GM23248 (cell line): ENCODE measurements around the gene PNPLA3. TPM values are rescaled to one million over a fixed set of nuclear protein-coding genes. Genes with fewer than 3 reads are reported as not detected.

Source experiments
- DNase-seq: peaks from one replicate; pipeline ENCODE4 v3.0.0-alpha.2; 2015
- H2AFZ ChIP-seq: fragments of 200-600 bp; sonication (generic); 2 replicates; pipeline ENCODE4 v1.6.1; 2016; ENCODE audit warnings: antibody characterized with exemption
- H3F3A ChIP-seq: fragments of 200-600 bp; sonication (generic); 2 replicates; pipeline ENCODE4 v1.6.1; 2016; ENCODE audit warnings: mild to moderate bottlenecking, antibody characterized with exemption, mixed run types; ENCODE audit not compliant: insufficient read depth
- H3K27ac ChIP-seq: fragments of 200-600 bp; sonication (generic); 2 replicates; pipeline ENCODE4 v1.5.1; 2016; ENCODE audit warnings: mild to moderate bottlenecking
- H3K27me3 ChIP-seq: fragments of 200-600 bp; sonication (generic); replicated peaks from 2 replicates; pipeline ENCODE4 v1.6.1; 2016; ENCODE audit warnings: mild to moderate bottlenecking; ENCODE audit not compliant: insufficient read depth
- H3K36me3 ChIP-seq: fragments of 200-600 bp; sonication (generic); 2 replicates; pipeline ENCODE4 v1.6.1; 2016; ENCODE audit warnings: low read depth, mild to moderate bottlenecking
- H3K4me1 ChIP-seq: fragments of 200-600 bp; sonication (generic); 2 replicates; pipeline ENCODE4 v1.6.1; 2016; ENCODE audit warnings: mild to moderate bottlenecking; ENCODE audit not compliant: insufficient read depth
- H3K4me2 ChIP-seq: fragments of 200-600 bp; sonication (generic); one replicate; pipeline ENCODE4 v1.6.1; 2016; ENCODE audit warnings: mild to moderate bottlenecking; ENCODE audit not compliant: unreplicated experiment
- H3K4me3 ChIP-seq: fragments of 200-600 bp; sonication (generic); 2 replicates; pipeline ENCODE4 v1.5.1; 2016; ENCODE audit warnings: mild to moderate bottlenecking
- H3K79me2 ChIP-seq: fragments of 200-600 bp; sonication (generic); 2 replicates; pipeline ENCODE4 v1.6.1; 2016; ENCODE audit warnings: mild to moderate bottlenecking; ENCODE audit not compliant: insufficient read depth
- H3K9ac ChIP-seq: fragments of 200-600 bp; sonication (generic); 2 replicates; pipeline ENCODE4 v1.6.1; 2016; ENCODE audit warnings: mild to moderate bottlenecking
- H3K9me2 ChIP-seq: fragments of 200-600 bp; sonication (generic); 2 replicates; pipeline ENCODE4 v1.6.1; 2016; ENCODE audit warnings: mixed run types, mild to moderate bottlenecking, moderate library complexity; ENCODE audit not compliant: insufficient read depth
- H3K9me3 ChIP-seq: fragments of 200-600 bp; sonication (generic); one replicate; pipeline ENCODE4 v1.6.1; 2017; ENCODE audit warnings: low read depth
- H4K20me1 ChIP-seq: fragments of 200-600 bp; sonication (generic); 2 replicates; pipeline ENCODE4 v1.6.0; 2016; ENCODE audit not compliant: insufficient read depth
- EZH2 ChIP-seq: fragments of 200-600 bp; sonication (generic); IDR thresholded peaks from 2 replicates; pipeline ENCODE4 v1.6.1; 2018; ENCODE audit warnings: antibody characterized with exemption, mild to moderate bottlenecking; ENCODE audit not compliant: insufficient read depth, poor library complexity, severe bottlenecking
- EZH2phosphoT487 ChIP-seq: fragments of 200-600 bp; sonication (generic); IDR thresholded peaks from 2 replicates; pipeline ENCODE4 v1.6.1; 2018; ENCODE audit warnings: antibody characterized with exemption, moderate library complexity, mild to moderate bottlenecking, low read depth; ENCODE audit not compliant: insufficient read depth
- WGBS, 2 experiments: methylation state at CpG; one replicate each; pipeline ENCODE4 v1.1.6; 2015 to 2017; ENCODE audit warnings: low lambda C conversion rate in 2 of 2, low coverage in 1 of 2; ENCODE audit errors: missing lambda C conversion rate in 2 of 2; 5-methylcytosine and 5-hydroxymethylcytosine counted together
- in situ Hi-C: fragments of 300-500 bp; cut with MboI; formaldehyde crosslinking; loops from 2 replicates; pipeline ENCODE4 v1.15.0; 2020
- polyA plus RNA-seq: library from polyadenylated mRNA; unstranded; fragments of >200 nt; fragmentation: Nextera tagmentation; extraction: Ambion mirVana; gene quantifications from 2 replicates; pipeline ENCODE4 v1.2.1, GENCODE V29; 2016
- total RNA-seq: library from RNA; depleted of rRNA; stranded (reverse); fragments of >200 nt; shearing (Covaris generic); gene quantifications from 2 replicates; pipeline ENCODE4 v1.2.3, GENCODE V29; 2014

Gene PNPLA3
- total and polyA plus RNA-seq, 2 experiments from 2014 or later: 0.54 to 1.4 TPM

GRCh38 chr22:43889201-43889859 is 34.3 kb upstream of the PNPLA3 start:
- in situ Hi-C loops: no loop called here
- Histone ChIP-seq H3K9me2 (no peaks in the 10 kb centered on the region), H3K4me1 (no peaks in the 10 kb centered on the region), H3K79me2 (no peaks in the 10 kb centered on the region), H3K9me3 (no peaks in the 10 kb centered on the region), H3K4me2 (no peak overlapping the region), H3K9ac (no peak overlapping the region), H2AFZ (no peak overlapping the region), H3K27me3 (peaks cover 27% of the 10 kb centered on the region), H4K20me1 (no peaks in the 10 kb centered on the region), H3K36me3 (no peaks in the 10 kb centered on the region), H3F3A (no peaks in the 10 kb centered on the region), H3K4me3 (no peak overlapping the region), H3K27ac (no peak overlapping the region)
- no peak for TF ChIP-seq EZH2phosphoT487
- no peak for TF ChIP-seq EZH2
- DNase-seq: no peak
- 49 to 57% methylated on average over 15 to 16 of the region's 16 CpGs for WGBS, 2 experiments

GRCh38 chr22:43889860-43890253 is 33.7 kb upstream of the PNPLA3 start:
- no peaks in the 10 kb centered on the region for H3F3A ChIP-seq
- no peak overlapping the region for H2AFZ ChIP-seq
- H3K9me3 ChIP-seq: no peaks in the 10 kb centered on the region
- H3K79me2 ChIP-seq: no peaks in the 10 kb centered on the region
- no peak overlapping the region for H3K27ac ChIP-seq
- peak; percentile 46 for DNase-seq
- H3K4me2 ChIP-seq: no peak overlapping the region
- no peaks in the 10 kb centered on the region for H3K9me2 ChIP-seq
- in situ Hi-C loops: no loop called here
- TF ChIP-seq EZH2phosphoT487 (no peak), EZH2 (no peak)
- no peak overlapping the region for H3K9ac ChIP-seq
- no peak overlapping the region for H3K4me3 ChIP-seq
- H3K36me3 ChIP-seq: no peaks in the 10 kb centered on the region
- 20 to 25% methylated on average over 3 to 4 of the region's 4 CpGs for WGBS, 2 experiments
- H4K20me1 ChIP-seq: no peaks in the 10 kb centered on the region
- no peaks in the 10 kb centered on the region for H3K4me1 ChIP-seq
- H3K27me3 ChIP-seq: peaks cover 27% of the 10 kb centered on the region

- in situ Hi-C loops: no loop called here
- H3K9me2 ChIP-seq: no peaks in the 10 kb centered on the region
- peaks cover 27% of the 10 kb centered on the region for H3K27me3 ChIP-seq
- no peak overlapping the region for H3K27ac ChIP-seq
- no peaks in the 10 kb centered on the region for H3K4me1 ChIP-seq
- H3K9ac ChIP-seq: no peak overlapping the region
- WGBS, 2 experiments: 18 to 22% methylated on average over 19 to 24 of the region's 24 CpGs
- no peaks in the 10 kb centered on the region for H4K20me1 ChIP-seq
- TF ChIP-seq EZH2phosphoT487 (no peak), EZH2 (no peak)
- peak; percentile 14 for DNase-seq
- no peaks in the 10 kb centered on the region for H3F3A ChIP-seq
- no peak overlapping the region for H3K4me3 ChIP-seq
- no peak overlapping the region for H3K4me2 ChIP-seq
- no peaks in the 10 kb centered on the region for H3K79me2 ChIP-seq
- H3K9me3 ChIP-seq: no peaks in the 10 kb centered on the region
- H2AFZ ChIP-seq: no peak overlapping the region
- H3K36me3 ChIP-seq: no peaks in the 10 kb centered on the region
Observed at GRCh38 chr22:43890901-43891331, 32.7 kb upstream of the PNPLA3 start.

GRCh38 chr22:43891360-43892182 is 32.0 kb upstream of the PNPLA3 start, which contains the start of gene PNPLA5:
Gene PNPLA5 (minus strand): TSS chr22:43892013. CDS start chr22:43891880, 133 bp downstream.
- WGBS, 2 experiments: 1 to 2% methylated on average over 59 to 71 of the region's 72 CpGs
- peak within 1 kb of the TSS; percentile 68 for H3K4me2 ChIP-seq
- in situ Hi-C loops: no loop called here

More at GRCh38 chr22:43891360-43892182, 32.0 kb upstream of the PNPLA3 start, which contains the start of gene PNPLA5:
- H3K4me3 ChIP-seq: no peak within 1 kb of the TSS; the same call in 1 of the 2 replicates
- no peaks in the 10 kb centered on the region for H4K20me1 ChIP-seq
- peaks cover 27% of the 10 kb centered on the region for H3K27me3 ChIP-seq
- no peaks in the 10 kb centered on the region for H3K4me1 ChIP-seq
- no peaks in the 10 kb centered on the region for H3K36me3 ChIP-seq
- DNase-seq: peak; percentile 63
- H3F3A ChIP-seq: no peaks in the 10 kb centered on the region
- no peak within 1 kb of the TSS for H2AFZ ChIP-seq
- no peak within 1 kb of the TSS for H3K27ac ChIP-seq
- H3K9me3 ChIP-seq: no peaks in the 10 kb centered on the region
- H3K9ac ChIP-seq: no peak within 1 kb of the TSS
- no peaks in the 10 kb centered on the region for H3K9me2 ChIP-seq
- TF ChIP-seq EZH2 (peak; percentile 17), EZH2phosphoT487 (no peak)
- no peaks in the 10 kb centered on the region for H3K79me2 ChIP-seq
